Stimulated activated naive CD8-positive, alpha-beta T cell treated with anti-CD3 and anti-CD28 coated beads, Interleukin-15, Interleukin-2, amounts not matched to agents 100 U/mL and 50 U/mL, for 24 hours (primary cell): ENCODE measurements around the gene BRI3.
"Not testable (repeated sequence)": the region's sequence is repeated elsewhere in the genome, so short reads cannot be mapped to it uniquely, and the experiment has no call there.

Source experiments
- ATAC-seq: fragments of 150-1000 bp; cut with Tn5 transposase; one replicate; pipeline ENCODE4 v1.10.0; 2021
- DNase-seq: peaks from one replicate; pipeline ENCODE4 v3.0.0; 2021

The BRI3 gene

GRCh38 chr7:98315318-98315993 lies 34.0 kb downstream of the BRI3 start:
- ATAC-seq, result no peak

GRCh38 chr7:98315994-98316527 lies 34.6 kb downstream of the BRI3 start:
- ATAC-seq, DNase-seq: not testable (repeated sequence)

More at GRCh38 chr7:98315318-98315993, 34.0 kb downstream of the BRI3 start:
- no peak for DNase-seq

- ATAC-seq (no peak), DNase-seq (no peak)
These were observed 36.0 kb downstream of the BRI3 start for GRCh38 chr7:98317366-98318040.

GRCh38 chr7:98319176-98319575 lies 37.7 kb downstream of the BRI3 start:
- ATAC-seq (no peak), DNase-seq (no peak)

- DNase-seq, result no peak
These were observed 39.8 kb downstream of the BRI3 start for GRCh38 chr7:98321301-98321700.

GRCh38 chr7:98322331-98323270 lies 41.1 kb downstream of the BRI3 start:
- no peak for ATAC-seq
- no peak for DNase-seq

More at GRCh38 chr7:98321301-98321700, 39.8 kb downstream of the BRI3 start:
- ATAC-seq, result no peak

GRCh38 chr7:98323597-98324322 lies 42.3 kb downstream of the BRI3 start:
- ATAC-seq (no peak), DNase-seq (no peak)

GRCh38 chr7:98324782-98325181 lies 43.3 kb downstream of the BRI3 start:
- ATAC-seq (no peak), DNase-seq (no peak)

GRCh38 chr7:98329100-98329790 lies 47.8 kb downstream of the BRI3 start:
- ATAC-seq, result no peak
- DNase-seq, result no peak

GRCh38 chr7:98329791-98330373 lies 48.4 kb downstream of the BRI3 start:
- DNase-seq (no peak), ATAC-seq (no peak)

- no peak for DNase-seq
These were observed 49.5 kb downstream of the BRI3 start for GRCh38 chr7:98330926-98331529.

GRCh38 chr7:98334081-98334480 lies 52.6 kb downstream of the BRI3 start:
- ATAC-seq (no peak), DNase-seq (no peak)

More at GRCh38 chr7:98330926-98331529, 49.5 kb downstream of the BRI3 start:
- ATAC-seq, result no peak

- ATAC-seq, result no peak
- no peak for DNase-seq
These were observed 54.0 kb downstream of the BRI3 start for GRCh38 chr7:98335411-98335977.

GRCh38 chr7:98338441-98338840 lies 57.0 kb downstream of the BRI3 start:
- no peak for DNase-seq
- no peak for ATAC-seq

GRCh38 chr7:98339043-98339442 lies 57.6 kb downstream of the BRI3 start:
- DNase-seq (no peak), ATAC-seq (no peak)

- ATAC-seq, result no peak
- no peak for DNase-seq
These were observed 59.6 kb downstream of the BRI3 start for GRCh38 chr7:98341106-98341505.
